ENCODE results near the gene HYDIN.
"Not testable (repeated sequence)": the region's sequence is repeated elsewhere in the genome, so short reads cannot be mapped to it uniquely, and the experiment has no call there.

The HYDIN gene

DNA sequence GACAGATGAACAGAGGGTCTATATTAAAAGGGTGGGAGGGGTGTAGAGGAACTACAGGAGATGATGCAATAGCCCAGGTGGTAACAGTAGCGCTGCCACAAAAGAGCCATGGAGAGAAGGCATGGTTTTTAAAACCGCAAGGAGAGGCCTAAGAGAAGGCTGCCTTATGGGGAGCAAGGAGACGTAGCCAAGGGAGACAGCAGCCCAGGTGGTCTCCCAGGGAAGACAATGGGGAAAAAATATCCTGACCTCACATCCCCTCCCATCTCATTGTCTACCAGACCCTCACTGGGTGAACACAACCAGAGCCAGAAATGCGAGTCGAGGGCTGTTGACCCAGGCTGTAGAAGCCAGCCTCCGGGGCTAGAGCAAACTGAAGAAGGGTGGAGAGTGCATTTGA is 77.2 kb downstream of the HYDIN start:
- H3K36me3 ChIP-seq (replicated peaks; ENCODE audit: low read depth, low read length); H3K27me3 ChIP-seq (ENCODE audit: low read depth, low read length); H3K9me3 ChIP-seq (ENCODE audit: insufficient read depth, low read length); H4K20me1 ChIP-seq (ENCODE audit: insufficient read depth, low read length); H3K27ac ChIP-seq (ENCODE audit: low read length); H2AFZ ChIP-seq (ENCODE audit: low read depth, low read length); H3K4me3 ChIP-seq (ENCODE audit: low read length); H3K79me2 ChIP-seq (ENCODE audit: low read length); H3K9ac ChIP-seq (ENCODE audit: low read length); H3K4me2 ChIP-seq (ENCODE audit: low read length); H3K4me1 ChIP-seq (ENCODE audit: low read length): not testable (repeated sequence)

DNA sequence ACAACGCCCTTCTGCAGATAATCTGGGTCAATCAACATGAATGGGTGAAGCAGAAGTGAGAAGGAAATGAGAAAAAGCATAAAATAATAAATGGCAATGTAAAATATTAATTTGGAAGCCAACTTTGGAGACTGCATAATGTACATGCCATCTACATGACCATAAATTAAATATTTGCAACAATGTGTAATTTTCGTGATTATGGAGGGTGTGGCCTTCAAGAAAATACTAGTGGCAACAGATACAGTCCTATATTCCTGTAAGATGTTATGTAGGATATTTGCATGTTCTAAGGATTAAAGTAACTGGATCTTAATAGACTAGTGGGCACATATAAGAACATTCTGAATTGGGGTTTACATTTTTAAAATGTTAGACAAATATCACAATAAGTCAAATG is 78.9 kb downstream of the HYDIN start:
- not testable (repeated sequence) for H3K27ac ChIP-seq (ENCODE audit: low read length); H3K4me1 ChIP-seq (ENCODE audit: low read length); H3K4me2 ChIP-seq (ENCODE audit: low read length); H4K20me1 ChIP-seq (ENCODE audit: insufficient read depth, low read length); H3K9me3 ChIP-seq (ENCODE audit: insufficient read depth, low read length); H3K27me3 ChIP-seq (ENCODE audit: low read depth, low read length); H2AFZ ChIP-seq (ENCODE audit: low read depth, low read length); H3K36me3 ChIP-seq (replicated peaks; ENCODE audit: low read depth, low read length); H3K4me3 ChIP-seq (ENCODE audit: low read length); H3K9ac ChIP-seq (ENCODE audit: low read length); H3K79me2 ChIP-seq (ENCODE audit: low read length)

DNA sequence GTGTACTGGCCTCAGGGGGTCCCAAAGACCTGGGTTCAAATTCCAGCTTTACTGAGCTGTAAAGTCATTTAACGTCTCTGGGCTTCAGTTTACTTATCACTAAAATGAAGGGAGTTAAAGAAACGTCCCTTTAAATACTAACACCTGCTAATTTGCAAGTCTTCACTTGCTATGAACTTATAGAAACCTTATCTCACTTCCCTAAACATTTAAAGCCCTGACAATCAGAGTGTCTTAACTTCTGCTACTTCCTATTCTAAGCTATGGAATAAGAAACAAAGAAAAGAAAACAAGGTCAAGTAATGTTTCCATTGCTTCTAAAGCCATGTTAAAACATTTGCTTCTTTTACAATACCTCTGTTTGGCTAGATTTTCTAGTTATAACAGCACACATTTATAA is 87.3 kb downstream of the HYDIN start:
- not testable (repeated sequence) for H3K79me2 ChIP-seq (ENCODE audit: low read length); H3K9ac ChIP-seq (ENCODE audit: low read length); H3K27ac ChIP-seq (ENCODE audit: low read length); H3K36me3 ChIP-seq (replicated peaks; ENCODE audit: low read depth, low read length); H3K4me1 ChIP-seq (ENCODE audit: low read length); H4K20me1 ChIP-seq (ENCODE audit: insufficient read depth, low read length); H3K4me2 ChIP-seq (ENCODE audit: low read length); H3K9me3 ChIP-seq (ENCODE audit: insufficient read depth, low read length); H3K27me3 ChIP-seq (ENCODE audit: low read depth, low read length); H3K4me3 ChIP-seq (ENCODE audit: low read length); H2AFZ ChIP-seq (ENCODE audit: low read depth, low read length)

DNA sequence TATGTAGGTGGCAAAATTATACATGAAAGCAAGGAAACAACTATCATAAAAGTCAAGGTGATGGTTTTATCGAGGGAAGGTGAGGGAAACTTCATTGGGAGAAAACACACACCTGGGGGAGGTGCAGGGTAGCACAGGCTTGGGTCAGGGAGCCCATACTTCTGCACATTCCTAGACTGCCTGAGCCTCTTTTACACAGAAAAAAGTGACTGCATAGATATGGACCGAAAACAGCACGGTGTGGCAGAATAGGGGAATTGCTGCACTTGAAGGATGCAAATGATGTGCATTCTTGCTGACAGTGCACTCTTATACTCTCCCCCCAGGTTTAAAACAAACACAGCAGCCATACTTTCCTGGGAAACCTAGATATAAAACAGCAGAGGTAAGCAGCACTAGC is 120.0 kb downstream of the HYDIN start:
- not testable (repeated sequence) for H3K4me2 ChIP-seq (ENCODE audit: low read length); H2AFZ ChIP-seq (ENCODE audit: low read depth, low read length)

DNA sequence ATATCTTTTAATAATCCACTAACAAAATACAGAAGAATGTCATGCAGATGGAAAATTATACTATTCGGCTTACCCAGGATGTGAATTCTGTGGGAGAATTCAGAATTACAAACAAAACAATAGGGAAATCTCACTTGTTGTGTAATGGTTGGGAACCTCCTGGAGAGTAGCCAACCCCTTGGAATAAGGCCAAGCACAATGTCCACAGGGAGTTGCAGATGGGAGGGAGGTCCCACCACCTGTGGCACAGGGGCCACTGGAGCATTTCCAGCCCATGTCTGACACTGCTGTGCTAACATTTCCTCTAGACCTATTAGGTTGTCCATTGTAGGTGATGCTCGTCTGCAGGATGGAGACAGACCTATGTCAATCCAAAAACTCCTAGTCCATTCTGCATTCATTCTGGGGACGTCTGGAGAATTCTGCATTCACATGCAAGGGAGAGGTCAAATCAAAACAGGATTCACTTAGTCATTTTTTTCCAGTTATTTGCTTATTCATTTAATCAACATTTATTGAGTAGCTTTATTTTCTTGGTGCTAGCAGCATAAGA is 120.8 kb downstream of the HYDIN start:
- H3K79me2 ChIP-seq (ENCODE audit: low read length); H3K27ac ChIP-seq (ENCODE audit: low read length); H3K9ac ChIP-seq (ENCODE audit: low read length); H3K36me3 ChIP-seq (replicated peaks; ENCODE audit: low read depth, low read length); H3K4me2 ChIP-seq (ENCODE audit: low read length); H3K4me1 ChIP-seq (ENCODE audit: low read length); H3K4me3 ChIP-seq (ENCODE audit: low read length); H3K9me3 ChIP-seq (ENCODE audit: insufficient read depth, low read length); H4K20me1 ChIP-seq (ENCODE audit: insufficient read depth, low read length); H3K27me3 ChIP-seq (ENCODE audit: low read depth, low read length); H2AFZ ChIP-seq (ENCODE audit: low read depth, low read length): not testable (repeated sequence)

More for the DNA sequence above, 120.0 kb downstream of the HYDIN start:
- H3K27me3 ChIP-seq (ENCODE audit: low read depth, low read length); H3K9me3 ChIP-seq (ENCODE audit: insufficient read depth, low read length); H3K27ac ChIP-seq (ENCODE audit: low read length); H4K20me1 ChIP-seq (ENCODE audit: insufficient read depth, low read length); H3K4me1 ChIP-seq (ENCODE audit: low read length); H3K36me3 ChIP-seq (replicated peaks; ENCODE audit: low read depth, low read length); H3K4me3 ChIP-seq (ENCODE audit: low read length); H3K9ac ChIP-seq (ENCODE audit: low read length); H3K79me2 ChIP-seq (ENCODE audit: low read length): not testable (repeated sequence)

DNA sequence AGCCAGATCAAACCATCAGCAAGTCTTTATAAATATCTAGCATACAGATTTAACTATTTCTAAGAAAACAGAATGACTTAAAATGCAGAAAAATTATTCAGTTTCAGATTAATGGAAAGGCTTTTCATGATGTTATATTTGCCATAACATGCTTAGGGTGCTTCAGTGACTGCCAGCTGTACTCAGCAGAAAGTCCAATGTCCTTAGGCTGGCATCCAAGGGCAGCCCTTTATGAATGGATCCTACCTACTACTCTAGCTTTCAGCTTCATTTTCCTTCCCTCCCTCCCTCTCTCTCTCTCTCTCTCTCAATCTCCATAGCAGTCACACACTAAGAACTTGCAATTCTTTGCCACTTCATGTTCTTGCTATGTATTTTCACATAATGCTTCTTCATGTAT is 124.6 kb downstream of the HYDIN start:
- not testable (repeated sequence) for H3K27me3 ChIP-seq (ENCODE audit: low read depth, low read length); H2AFZ ChIP-seq (ENCODE audit: low read depth, low read length); H4K20me1 ChIP-seq (ENCODE audit: insufficient read depth, low read length); H3K4me3 ChIP-seq (ENCODE audit: low read length); H3K27ac ChIP-seq (ENCODE audit: low read length); H3K4me1 ChIP-seq (ENCODE audit: low read length); H3K9me3 ChIP-seq (ENCODE audit: insufficient read depth, low read length); H3K9ac ChIP-seq (ENCODE audit: low read length); H3K4me2 ChIP-seq (ENCODE audit: low read length); H3K36me3 ChIP-seq (replicated peaks; ENCODE audit: low read depth, low read length); H3K79me2 ChIP-seq (ENCODE audit: low read length)

DNA sequence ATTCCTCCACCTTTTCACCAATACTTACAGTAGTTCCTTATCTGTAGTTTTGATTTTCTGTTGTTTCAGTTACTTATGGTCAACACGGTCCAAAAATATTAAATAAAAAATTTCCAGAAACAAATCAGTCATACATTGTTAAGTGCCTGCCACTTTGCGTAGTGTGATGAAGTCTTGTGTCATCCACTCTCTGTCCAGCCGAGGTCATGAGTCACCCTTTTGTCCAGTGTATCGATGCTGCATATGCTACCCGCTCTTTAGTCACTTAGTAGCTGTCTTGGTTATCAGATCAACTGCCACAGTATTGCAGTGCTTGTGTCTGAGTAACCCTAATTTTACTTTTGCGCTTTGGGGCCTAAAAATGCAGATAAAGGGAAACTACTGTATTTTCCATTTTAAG is 146.9 kb downstream of the HYDIN start:
- H3K36me3 ChIP-seq (replicated peaks; ENCODE audit: low read depth, low read length); H3K4me3 ChIP-seq (ENCODE audit: low read length); H3K79me2 ChIP-seq (ENCODE audit: low read length); H3K9me3 ChIP-seq (ENCODE audit: insufficient read depth, low read length); H2AFZ ChIP-seq (ENCODE audit: low read depth, low read length); H3K4me1 ChIP-seq (ENCODE audit: low read length); H4K20me1 ChIP-seq (ENCODE audit: insufficient read depth, low read length); H3K27ac ChIP-seq (ENCODE audit: low read length); H3K4me2 ChIP-seq (ENCODE audit: low read length); H3K9ac ChIP-seq (ENCODE audit: low read length); H3K27me3 ChIP-seq (ENCODE audit: low read depth, low read length): not testable (repeated sequence)

DNA sequence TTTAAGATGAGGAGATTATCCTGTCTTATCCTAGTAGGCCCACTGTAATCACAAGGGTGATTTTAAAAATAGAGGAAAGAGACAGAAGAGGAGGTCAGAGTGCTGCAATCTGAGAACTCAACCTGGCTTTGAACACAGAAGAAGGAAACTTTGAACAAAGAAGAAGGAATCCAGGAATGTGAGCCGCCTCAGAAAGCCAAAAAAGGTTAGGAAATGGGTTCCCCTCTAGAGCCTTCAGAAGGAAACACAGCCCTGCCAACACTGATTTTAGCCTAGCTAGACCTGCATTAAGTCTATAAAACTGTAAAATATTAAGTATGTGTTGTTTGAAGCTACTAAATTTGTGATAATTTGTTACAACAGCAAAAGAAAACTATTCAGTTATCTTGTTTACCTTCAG is 149.7 kb downstream of the HYDIN start:
- not testable (repeated sequence) for H3K36me3 ChIP-seq (replicated peaks; ENCODE audit: low read depth, low read length); H3K4me2 ChIP-seq (ENCODE audit: low read length); H2AFZ ChIP-seq (ENCODE audit: low read depth, low read length); H3K27ac ChIP-seq (ENCODE audit: low read length); H3K9ac ChIP-seq (ENCODE audit: low read length); H3K4me1 ChIP-seq (ENCODE audit: low read length); H3K27me3 ChIP-seq (ENCODE audit: low read depth, low read length); H4K20me1 ChIP-seq (ENCODE audit: insufficient read depth, low read length); H3K9me3 ChIP-seq (ENCODE audit: insufficient read depth, low read length); H3K79me2 ChIP-seq (ENCODE audit: low read length); H3K4me3 ChIP-seq (ENCODE audit: low read length)

DNA sequence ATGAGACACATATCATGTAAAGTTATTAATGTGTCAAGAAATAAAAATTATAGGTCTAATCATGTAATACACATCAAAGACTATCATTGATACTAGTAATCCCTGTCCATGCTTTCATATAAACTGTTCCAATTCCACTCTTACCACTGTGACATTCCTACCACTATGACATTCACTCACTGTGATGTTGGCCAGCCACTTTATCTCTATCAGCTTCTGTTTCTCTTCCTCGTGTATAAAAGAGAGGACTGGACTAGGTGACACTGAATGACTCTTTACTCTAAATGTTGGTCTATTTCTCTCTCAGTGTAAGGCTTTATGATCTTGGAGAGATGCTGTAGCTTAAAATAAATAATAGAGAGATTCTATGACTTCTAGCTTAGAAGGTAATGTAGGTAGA is 150.3 kb downstream of the HYDIN start:
- H3K4me2 ChIP-seq (ENCODE audit: low read length); H3K27ac ChIP-seq (ENCODE audit: low read length); H3K36me3 ChIP-seq (replicated peaks; ENCODE audit: low read depth, low read length); H3K27me3 ChIP-seq (ENCODE audit: low read depth, low read length); H2AFZ ChIP-seq (ENCODE audit: low read depth, low read length); H3K4me3 ChIP-seq (ENCODE audit: low read length); H3K9me3 ChIP-seq (ENCODE audit: insufficient read depth, low read length); H3K9ac ChIP-seq (ENCODE audit: low read length); H3K4me1 ChIP-seq (ENCODE audit: low read length); H3K79me2 ChIP-seq (ENCODE audit: low read length); H4K20me1 ChIP-seq (ENCODE audit: insufficient read depth, low read length): not testable (repeated sequence)

DNA sequence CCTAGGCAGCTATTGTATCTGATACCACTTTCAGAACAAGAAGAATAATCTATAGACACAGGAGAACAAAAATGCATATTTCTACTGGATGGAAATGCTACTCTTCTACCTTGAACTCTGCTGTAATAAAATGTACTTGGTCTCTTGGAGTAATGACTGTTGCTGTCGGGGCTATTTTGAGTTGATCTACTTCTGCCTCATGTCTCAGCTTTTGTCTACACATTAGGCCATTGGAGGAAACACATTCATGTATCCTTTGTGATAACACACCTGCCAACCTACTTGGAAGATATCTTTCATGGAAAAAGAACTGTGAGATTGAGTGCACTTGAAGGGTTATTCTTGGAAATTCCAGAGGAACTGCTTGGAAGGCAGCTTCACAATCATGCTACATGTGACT is 159.9 kb downstream of the HYDIN start:
- not testable (repeated sequence) for H3K4me2 ChIP-seq (ENCODE audit: low read length)

More for the DNA sequence above, 159.9 kb downstream of the HYDIN start:
- not testable (repeated sequence) for H3K9me3 ChIP-seq (ENCODE audit: insufficient read depth, low read length); H3K4me1 ChIP-seq (ENCODE audit: low read length); H4K20me1 ChIP-seq (ENCODE audit: insufficient read depth, low read length); H3K36me3 ChIP-seq (replicated peaks; ENCODE audit: low read depth, low read length); H2AFZ ChIP-seq (ENCODE audit: low read depth, low read length); H3K27me3 ChIP-seq (ENCODE audit: low read depth, low read length); H3K27ac ChIP-seq (ENCODE audit: low read length); H3K9ac ChIP-seq (ENCODE audit: low read length); H3K79me2 ChIP-seq (ENCODE audit: low read length); H3K4me3 ChIP-seq (ENCODE audit: low read length)

Measured in OCI-LY3 (cell line).